ENCODE measurements around the gene MCU. TPM values are rescaled to one million over a fixed set of nuclear protein-coding genes. Genes with fewer than 3 reads are reported as not detected.

The MCU gene
- total RNA-seq, 2 donors from 2014 or later = 7.9 to 17.1 TPM

DNA sequence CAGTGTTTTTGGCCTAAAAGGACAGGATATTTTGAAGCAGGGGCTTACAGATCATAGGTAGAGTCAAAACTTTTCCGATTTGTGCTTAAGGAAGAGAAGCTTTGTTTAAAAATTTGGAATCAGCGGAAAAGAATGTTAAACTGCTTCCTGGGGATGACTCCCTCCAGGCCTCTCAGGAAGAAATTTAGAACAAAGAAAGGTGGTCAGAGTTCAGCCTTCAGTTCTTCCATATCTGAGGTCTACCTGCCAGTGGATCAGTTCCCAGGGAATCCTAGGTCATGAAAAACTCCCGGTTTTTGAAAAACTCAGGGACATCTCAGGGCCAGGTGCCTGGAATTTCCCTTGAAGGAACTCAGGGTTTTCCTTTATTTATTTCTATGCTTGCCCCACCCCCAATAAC lies 100.3 kb downstream of the MCU start:
- Histone ChIP-seq H3K27me3 (no peaks in the 10 kb centered on the region), H3K4me3 (no peak overlapping the region), H3K36me3 (replicated peaks in 1 of 2; ENCODE audit: insufficient read depth in 1 of 2, low read depth in 2 of 2) (no peaks in the 10 kb centered on the region), H3K4me1 (no peaks in the 10 kb centered on the region), H3K9me3 (no peaks in the 10 kb centered on the region), H3K27ac (no peak overlapping the region)
- intact Hi-C loops (cut with DNase I) = no loop called here
- DNase-seq (no peak), ATAC-seq (no peak)
- TF ChIP-seq POLR2A (IDR thresholded peaks at IDR 0.05) = no peak
- TF ChIP-seq, protein P1, sequence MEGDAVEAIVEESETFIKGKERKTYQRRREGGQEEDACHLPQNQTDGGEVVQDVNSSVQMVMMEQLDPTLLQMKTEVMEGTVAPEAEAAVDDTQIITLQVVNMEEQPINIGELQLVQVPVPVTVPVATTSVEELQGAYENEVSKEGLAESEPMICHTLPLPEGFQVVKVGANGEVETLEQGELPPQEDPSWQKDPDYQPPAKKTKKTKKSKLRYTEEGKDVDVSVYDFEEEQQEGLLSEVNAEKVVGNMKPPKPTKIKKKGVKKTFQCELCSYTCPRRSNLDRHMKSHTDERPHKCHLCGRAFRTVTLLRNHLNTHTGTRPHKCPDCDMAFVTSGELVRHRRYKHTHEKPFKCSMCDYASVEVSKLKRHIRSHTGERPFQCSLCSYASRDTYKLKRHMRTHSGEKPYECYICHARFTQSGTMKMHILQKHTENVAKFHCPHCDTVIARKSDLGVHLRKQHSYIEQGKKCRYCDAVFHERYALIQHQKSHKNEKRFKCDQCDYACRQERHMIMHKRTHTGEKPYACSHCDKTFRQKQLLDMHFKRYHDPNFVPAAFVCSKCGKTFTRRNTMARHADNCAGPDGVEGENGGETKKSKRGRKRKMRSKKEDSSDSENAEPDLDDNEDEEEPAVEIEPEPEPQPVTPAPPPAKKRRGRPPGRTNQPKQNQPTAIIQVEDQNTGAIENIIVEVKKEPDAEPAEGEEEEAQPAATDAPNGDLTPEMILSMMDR (IDR thresholded peaks at IDR 0.05) = no peak
- WGBS, 2 donors = 70 to 80% methylated on average over 3 of the region's 3 CpGs

DNA sequence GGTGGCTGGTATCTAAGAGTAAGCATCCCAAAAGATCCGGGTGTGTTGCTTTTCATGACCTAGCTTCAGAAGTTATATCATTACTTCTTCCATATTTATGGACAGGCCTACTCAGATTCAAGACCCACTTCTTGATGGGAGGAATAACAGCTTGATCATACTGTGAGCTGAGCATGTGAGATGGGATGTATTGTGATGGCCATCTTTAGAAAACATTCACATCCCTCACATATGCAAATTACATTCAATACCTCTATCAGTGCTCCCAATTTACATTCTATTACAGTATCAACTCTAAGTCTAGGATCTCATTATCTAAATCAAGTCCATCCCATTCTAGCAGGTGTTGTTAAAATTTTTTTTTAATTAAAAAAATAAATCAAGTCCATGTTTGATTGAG lies 101.8 kb downstream of the MCU start:
- whole genome bisulfite sequencing, 2 donors = 95 to 100% methylated on average over 1 of the region's 1 CpG

DNA sequence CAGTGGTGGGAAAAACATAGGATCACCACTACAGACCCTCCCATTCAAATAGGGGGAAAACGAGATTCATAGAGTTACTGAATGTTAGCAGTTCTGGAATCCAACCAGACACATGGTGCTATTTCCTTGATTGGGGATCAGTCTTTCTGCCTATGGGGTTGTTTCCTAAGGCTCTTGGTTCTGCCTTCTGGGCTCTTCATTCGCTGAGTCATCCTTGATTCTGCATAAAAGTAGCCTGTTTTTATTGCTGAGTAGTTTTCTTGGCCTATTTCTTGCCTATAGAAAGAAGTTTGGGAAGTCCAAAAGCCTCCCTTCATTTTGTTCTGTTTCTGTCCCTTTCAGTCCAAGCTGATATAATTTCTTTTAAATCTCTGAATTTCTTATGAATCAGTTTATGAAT lies 102.3 kb downstream of the MCU start:
- no peaks in the 10 kb centered on the region for H3K27me3 ChIP-seq
- H3K9me3 ChIP-seq = no peaks in the 10 kb centered on the region
- H3K4me3 ChIP-seq = no peak overlapping the region
- H3K27ac ChIP-seq = no peak overlapping the region
- 80 to 85% methylated on average over 2 of the region's 2 CpGs for WGBS, 2 donors
- H3K4me1 ChIP-seq = no peaks in the 10 kb centered on the region
- TF ChIP-seq, protein P1 (IDR thresholded peaks at IDR 0.05) = no peak
- TF ChIP-seq POLR2A (IDR thresholded peaks at IDR 0.05) = no peak
- DNase-seq (no peak), ATAC-seq (no peak)
- intact Hi-C loops (cut with DNase I) = no loop called here
- no peaks in the 10 kb centered on the region for H3K36me3 ChIP-seq (replicated peaks in 1 of 2; ENCODE audit: insufficient read depth in 1 of 2, low read depth in 2 of 2)

More for the DNA sequence above, 101.8 kb downstream of the MCU start:
- intact Hi-C loops (cut with DNase I) = no loop called here
- H3K4me3 ChIP-seq = no peak overlapping the region
- no peak overlapping the region for H3K27ac ChIP-seq
- no peak for ATAC-seq
- no peaks in the 10 kb centered on the region for H3K36me3 ChIP-seq (replicated peaks in 1 of 2; ENCODE audit: insufficient read depth in 1 of 2, low read depth in 2 of 2)
- DNase-seq = no peak
- no peaks in the 10 kb centered on the region for H3K9me3 ChIP-seq
- TF ChIP-seq, protein P1 (IDR thresholded peaks at IDR 0.05) = no peak
- no peak for TF ChIP-seq POLR2A (IDR thresholded peaks at IDR 0.05)
- H3K27me3 ChIP-seq = no peaks in the 10 kb centered on the region
- H3K4me1 ChIP-seq = no peaks in the 10 kb centered on the region

DNA sequence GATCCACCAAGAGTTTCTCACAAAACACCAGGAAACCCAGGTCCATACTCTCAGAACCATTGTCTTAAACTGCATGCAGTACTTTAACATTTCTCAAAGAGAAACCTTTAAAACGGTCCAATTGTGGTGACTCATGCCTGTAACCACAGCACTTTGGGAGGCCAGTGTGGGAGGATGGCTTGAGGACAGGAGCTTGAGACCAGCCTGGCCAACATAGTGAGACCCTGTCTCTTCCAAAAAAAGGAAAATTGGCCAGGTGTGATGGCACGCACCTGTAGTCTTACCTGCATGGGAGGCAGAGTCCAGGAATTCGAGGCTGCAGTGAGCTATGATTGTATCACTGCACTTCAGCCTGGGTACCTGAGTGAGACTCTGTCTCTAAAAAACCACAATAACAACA lies 104.1 kb downstream of the MCU start:
- Histone ChIP-seq H3K27ac (no peak overlapping the region), H3K4me3 (no peak overlapping the region), H3K4me1 (peaks cover 8% of the 10 kb centered on the region), H3K27me3 (no peaks in the 10 kb centered on the region), H3K9me3 (no peaks in the 10 kb centered on the region), H3K36me3 (replicated peaks in 1 of 2; ENCODE audit: insufficient read depth in 1 of 2, low read depth in 2 of 2) (no peaks in the 10 kb centered on the region)
- DNase-seq (no peak), ATAC-seq (no peak)
- TF ChIP-seq POLR2A (IDR thresholded peaks at IDR 0.05) = no peak
- TF ChIP-seq, protein P1 (IDR thresholded peaks at IDR 0.05) = no peak
- 79 to 91% methylated on average over 3 of the region's 3 CpGs for WGBS, 2 donors
- intact Hi-C loops (cut with DNase I) = no loop called here

DNA sequence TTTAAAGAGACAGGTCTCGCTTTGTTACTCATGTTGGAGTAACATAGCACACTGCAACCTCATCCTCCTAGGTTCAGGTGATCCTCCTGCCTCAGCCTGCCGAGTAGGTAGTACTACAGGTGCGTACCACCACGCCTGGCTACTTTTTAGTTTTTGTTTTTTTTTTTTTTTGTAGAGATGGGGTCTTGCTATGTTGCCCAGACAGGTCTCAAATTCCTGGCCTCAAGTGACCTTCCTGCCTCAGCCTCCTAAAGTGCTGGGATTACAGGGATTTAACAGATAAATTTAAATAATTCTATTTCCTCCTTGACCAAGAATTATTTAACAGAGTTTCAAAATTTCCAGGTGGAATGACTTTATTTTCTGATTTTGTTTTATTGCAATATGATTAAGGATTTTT lies 104.6 kb downstream of the MCU start:
- Histone ChIP-seq H3K9me3 (no peaks in the 10 kb centered on the region), H3K27me3 (no peaks in the 10 kb centered on the region), H3K27ac (no peak overlapping the region), H3K4me3 (no peak overlapping the region), H3K36me3 (replicated peaks in 1 of 2; ENCODE audit: insufficient read depth in 1 of 2, low read depth in 2 of 2) (no peaks in the 10 kb centered on the region), H3K4me1 (peaks cover 8% of the 10 kb centered on the region)
- WGBS, 2 donors = 95 to 98% methylated on average over 4 of the region's 4 CpGs
- intact Hi-C loops (cut with DNase I) = no loop called here
- DNase-seq (no peak), ATAC-seq (no peak)
- TF ChIP-seq POLR2A (IDR thresholded peaks at IDR 0.05) = no peak
- TF ChIP-seq, protein P1 (IDR thresholded peaks at IDR 0.05) = no peak

Data from body of pancreas (tissue), 4 donors.